ENCODE data around the gene PLA2G10. TPM values are rescaled to one million over a fixed set of nuclear protein-coding genes. Genes with fewer than 3 reads are reported as not detected.

PLA2G10 gene
- total RNA-seq, 1 donor from 2014 or later, result 7.1 TPM

DNA sequence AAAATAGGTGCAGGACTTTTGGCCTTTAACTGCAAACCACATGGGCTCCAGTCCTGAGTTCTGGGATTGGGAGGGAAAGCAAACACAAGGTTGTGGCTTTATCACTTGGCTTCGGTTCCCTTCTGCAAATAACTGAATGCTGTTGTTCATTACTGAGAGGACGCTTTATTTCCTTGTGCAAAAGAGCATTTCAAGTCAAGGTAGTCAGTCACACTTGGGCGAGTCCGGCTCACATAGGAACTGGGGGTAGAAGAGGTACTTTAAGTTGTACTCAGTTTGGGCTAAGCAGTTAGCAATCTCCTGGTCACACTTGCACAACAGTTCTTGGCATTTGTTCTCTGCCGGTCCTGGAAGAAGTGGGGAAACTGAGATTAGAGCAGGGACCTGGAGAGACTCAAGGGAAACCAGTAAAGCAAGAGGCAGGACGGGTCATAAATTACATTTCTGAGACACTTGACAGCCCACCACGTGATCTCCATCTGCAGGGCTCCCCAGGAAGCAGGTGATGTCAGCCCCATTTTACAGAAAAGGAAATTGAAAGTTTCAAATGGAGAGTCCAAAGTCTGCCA, 21.6 kb downstream of the PLA2G10 start:
- H3K9me3 ChIP-seq, result no peaks in the 10 kb centered on the region
- intact Hi-C loops (cut with DNase I), result no loop called here
- ATAC-seq, result peak; percentile 86
- no peaks in the 10 kb centered on the region for H3K4me1 ChIP-seq
- peak; percentile 55 for DNase-seq
- TF ChIP-seq, protein P1, sequence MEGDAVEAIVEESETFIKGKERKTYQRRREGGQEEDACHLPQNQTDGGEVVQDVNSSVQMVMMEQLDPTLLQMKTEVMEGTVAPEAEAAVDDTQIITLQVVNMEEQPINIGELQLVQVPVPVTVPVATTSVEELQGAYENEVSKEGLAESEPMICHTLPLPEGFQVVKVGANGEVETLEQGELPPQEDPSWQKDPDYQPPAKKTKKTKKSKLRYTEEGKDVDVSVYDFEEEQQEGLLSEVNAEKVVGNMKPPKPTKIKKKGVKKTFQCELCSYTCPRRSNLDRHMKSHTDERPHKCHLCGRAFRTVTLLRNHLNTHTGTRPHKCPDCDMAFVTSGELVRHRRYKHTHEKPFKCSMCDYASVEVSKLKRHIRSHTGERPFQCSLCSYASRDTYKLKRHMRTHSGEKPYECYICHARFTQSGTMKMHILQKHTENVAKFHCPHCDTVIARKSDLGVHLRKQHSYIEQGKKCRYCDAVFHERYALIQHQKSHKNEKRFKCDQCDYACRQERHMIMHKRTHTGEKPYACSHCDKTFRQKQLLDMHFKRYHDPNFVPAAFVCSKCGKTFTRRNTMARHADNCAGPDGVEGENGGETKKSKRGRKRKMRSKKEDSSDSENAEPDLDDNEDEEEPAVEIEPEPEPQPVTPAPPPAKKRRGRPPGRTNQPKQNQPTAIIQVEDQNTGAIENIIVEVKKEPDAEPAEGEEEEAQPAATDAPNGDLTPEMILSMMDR (IDR thresholded peaks at IDR 0.05), result no peak
- peaks cover 23% of the 10 kb centered on the region for H3K36me3 ChIP-seq
- H3K27me3 ChIP-seq (ENCODE audit: low read depth), result no peaks in the 10 kb centered on the region
- H3K4me3 ChIP-seq, result no peak overlapping the region
- no peak overlapping the region for H3K27ac ChIP-seq

DNA sequence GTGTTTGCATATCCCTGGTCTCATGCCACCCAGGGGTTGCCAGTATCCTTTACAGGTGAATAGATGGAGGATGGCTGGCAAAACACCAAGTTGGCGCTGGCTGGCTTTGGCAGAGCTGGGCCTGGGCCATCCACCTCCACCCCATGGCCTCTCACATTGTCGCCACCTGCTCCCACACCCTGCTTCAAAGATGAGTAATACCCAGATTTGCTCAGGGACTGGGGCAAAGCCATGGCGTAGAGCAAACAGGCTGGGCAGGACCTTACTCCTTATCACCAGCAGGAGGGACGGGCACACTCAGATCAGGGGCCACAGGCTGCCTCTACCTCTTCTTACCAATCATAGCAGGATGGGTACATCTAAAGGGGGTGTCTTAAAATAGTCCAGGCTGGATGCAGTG, 24.3 kb downstream of the PLA2G10 start:
- H3K4me1 ChIP-seq, result no peaks in the 10 kb centered on the region
- no peaks in the 10 kb centered on the region for H3K9me3 ChIP-seq
- TF ChIP-seq, protein P1 (IDR thresholded peaks at IDR 0.05), result no peak
- peak; percentile 1 to 44 for ATAC-seq
- intact Hi-C loops (cut with DNase I), result no loop called here
- H3K36me3 ChIP-seq, result peaks cover 50% of the 10 kb centered on the region
- no peaks in the 10 kb centered on the region for H3K27me3 ChIP-seq (ENCODE audit: low read depth)
- no peak overlapping the region for H3K4me3 ChIP-seq
- DNase-seq, result peak; percentile 55
- H3K27ac ChIP-seq, result no peak overlapping the region

DNA sequence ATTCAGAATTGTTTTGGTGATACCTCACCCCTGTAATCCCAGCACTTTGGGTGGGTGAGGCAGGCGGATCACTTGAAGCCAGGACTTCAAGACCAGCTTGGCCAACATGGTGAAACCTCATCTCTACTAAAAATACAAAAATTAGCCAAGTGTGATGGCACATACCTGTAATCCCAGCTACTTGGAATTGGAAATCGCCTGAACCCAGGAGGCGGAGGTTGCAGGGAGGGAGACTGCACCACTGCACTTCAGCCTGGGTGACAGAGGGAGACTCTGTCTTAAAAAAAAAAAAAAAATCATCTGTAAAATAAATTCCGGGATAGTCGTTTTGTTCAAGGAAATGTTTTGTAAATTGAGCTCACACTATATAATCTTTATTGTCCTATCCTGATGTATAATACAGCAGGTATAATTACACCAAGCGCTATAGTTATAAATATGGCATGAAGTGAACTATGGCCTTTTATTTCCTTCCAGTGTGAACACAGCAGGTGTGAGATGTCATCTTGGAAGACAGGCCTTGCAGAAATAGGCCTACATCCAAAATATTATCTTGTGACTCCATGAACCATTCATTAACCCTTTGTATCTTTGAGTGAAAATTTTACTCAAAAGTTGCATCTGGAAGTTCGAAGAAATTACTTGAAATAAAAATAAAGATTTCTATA, 25.4 kb downstream of the PLA2G10 start:
- Histone ChIP-seq H3K4me1 (no peaks in the 10 kb centered on the region), H3K27me3 (ENCODE audit: low read depth) (no peaks in the 10 kb centered on the region), H3K9me3 (no peaks in the 10 kb centered on the region), H3K27ac (peak overlapping the region; percentile 71), H3K4me3 (no peak overlapping the region), H3K36me3 (peaks cover 61% of the 10 kb centered on the region)
- no peak for DNase-seq
- ATAC-seq, result no peak
- intact Hi-C loops (cut with DNase I), result no loop called here
- TF ChIP-seq, protein P1 (IDR thresholded peaks at IDR 0.05), result no peak

DNA sequence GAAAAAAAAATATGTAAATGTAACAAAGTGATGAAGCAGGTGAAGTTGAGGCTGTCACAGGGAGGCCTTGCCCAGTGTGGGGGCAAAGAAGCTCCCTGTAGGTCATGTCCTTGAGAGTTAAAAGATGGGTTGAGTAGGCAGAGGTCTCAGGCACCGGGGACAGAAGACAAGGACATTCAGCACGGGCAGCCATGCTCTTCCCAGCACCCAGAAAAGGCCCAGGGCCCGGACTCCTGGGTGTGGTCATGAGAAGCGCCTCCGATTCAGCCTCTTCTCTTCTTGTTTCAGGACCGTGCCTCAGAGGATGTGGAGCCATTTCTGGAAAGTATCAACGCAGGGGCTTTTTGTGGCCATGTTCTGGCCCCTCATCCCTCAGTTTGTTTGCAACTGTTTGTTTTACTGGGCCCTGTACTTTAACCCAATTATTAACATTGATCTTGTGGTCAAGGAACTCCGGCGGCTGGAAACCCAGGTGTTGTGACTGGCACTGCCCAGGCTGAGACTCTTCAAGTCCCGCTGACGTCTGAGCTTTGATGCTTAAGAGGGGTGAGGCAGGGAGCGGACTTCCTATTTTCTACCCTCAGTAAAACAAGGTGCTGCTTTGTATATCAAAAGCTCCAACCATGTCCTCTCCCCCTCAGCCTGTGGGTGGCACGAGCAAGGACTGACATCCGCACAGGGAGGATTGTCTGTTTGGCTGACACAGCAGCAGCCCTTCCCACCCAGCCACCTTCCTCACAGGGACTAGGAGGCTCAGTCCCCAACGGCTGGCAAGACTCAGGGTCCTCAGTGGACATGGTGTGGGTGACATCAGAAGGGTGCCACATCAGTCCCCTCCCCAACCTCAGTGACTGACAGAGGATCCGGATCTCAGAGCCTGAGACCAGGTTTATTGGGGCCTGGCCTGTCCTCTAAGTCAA, 26.5 kb downstream of the PLA2G10 start:
- peak overlapping the region; percentile 71 for H3K27ac ChIP-seq
- H3K36me3 ChIP-seq, result peaks cover 72% of the 10 kb centered on the region
- no peaks in the 10 kb centered on the region for H3K9me3 ChIP-seq
- no peaks in the 10 kb centered on the region for H3K27me3 ChIP-seq (ENCODE audit: low read depth)
- TF ChIP-seq, protein P1 (IDR thresholded peaks at IDR 0.05), result no peak
- intact Hi-C loops (cut with DNase I), result no loop called here
- no peak overlapping the region for H3K4me3 ChIP-seq
- H3K4me1 ChIP-seq, result no peaks in the 10 kb centered on the region
- DNase-seq, result peak; percentile 78
- peak; percentile 88 to 90 for ATAC-seq

DNA sequence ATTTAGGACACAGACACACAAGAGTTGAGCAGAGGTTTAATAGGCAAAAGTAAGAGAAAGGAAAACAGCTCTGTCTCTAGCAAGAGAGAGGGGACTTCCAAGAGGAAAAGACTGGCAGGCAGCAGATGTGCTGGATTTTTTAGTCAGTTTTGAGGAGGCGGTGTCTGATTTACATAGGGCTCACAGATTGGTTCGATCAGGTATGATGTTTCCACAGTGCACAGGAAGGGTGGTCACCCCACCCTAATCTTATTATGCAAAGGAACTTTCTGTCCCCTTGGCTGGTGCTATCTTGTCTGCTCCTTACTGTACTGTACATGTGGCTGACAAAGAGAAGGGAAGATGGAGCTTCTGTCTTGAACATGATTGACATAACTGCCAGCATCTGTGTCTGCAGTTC, 36.0 kb downstream of the PLA2G10 start:
- TF ChIP-seq, protein P1 (IDR thresholded peaks at IDR 0.05), result no peak
- DNase-seq (no peak), ATAC-seq (no peak)
- Histone ChIP-seq H3K4me3 (no peak overlapping the region), H3K9me3 (no peaks in the 10 kb centered on the region), H3K27me3 (ENCODE audit: low read depth) (no peaks in the 10 kb centered on the region), H3K4me1 (peaks cover 28% of the 10 kb centered on the region), H3K36me3 (peaks cover 98% of the 10 kb centered on the region), H3K27ac (peak overlapping the region; percentile 85)
- intact Hi-C loops (cut with DNase I), result no loop called here
